Measurements from ENCODE around the gene NEDD8.
A peak's percentile ranks its signal among the peaks of the same experiment; 100 is the strongest.
"Not testable (repeated sequence)": the region's sequence is repeated elsewhere in the genome, so short reads cannot be mapped to it uniquely, and the experiment has no call there.

The NEDD8 gene

GRCh38 chr14:24222987-24223386 is 9.2 kb downstream of the NEDD8 start:
- not testable (repeated sequence) for DNase-seq (ENCODE audit: low read depth)

- no peak for DNase-seq (ENCODE audit: low read depth)
Observed at GRCh38 chr14:24219521-24219920, 12.6 kb downstream of the NEDD8 start.

GRCh38 chr14:24219080-24219479 is 13.1 kb downstream of the NEDD8 start:
- no peak for DNase-seq (ENCODE audit: low read depth)

GRCh38 chr14:24216876-24217275 is 15.3 kb downstream of the NEDD8 start:
- not testable (repeated sequence) for DNase-seq (ENCODE audit: low read depth)

- no peak for DNase-seq (ENCODE audit: low read depth)
Observed at GRCh38 chr14:24216345-24216699, 15.8 kb downstream of the NEDD8 start.

GRCh38 chr14:24215495-24216344 is 16.4 kb downstream of the NEDD8 start, which contains the start of gene MDP1:
MDP1 (minus strand) TSS chr14:24216066; CDS start chr14:24215955, 111 bp downstream.
- DNase-seq (ENCODE audit: low read depth): peak; percentile 76

- no peak for DNase-seq (ENCODE audit: low read depth)
Observed at GRCh38 chr14:24213866-24214662, 18.1 kb downstream of the NEDD8 start.

- DNase-seq (ENCODE audit: low read depth): peak; percentile 91
Observed at GRCh38 chr14:24212924-24213865, 19.0 kb downstream of the NEDD8 start, which contains the start of gene CHMP4A. CHMP4A (minus strand) TSS chr14:24213488; CDS start chr14:24213439, 49 bp downstream.

- DNase-seq (ENCODE audit: low read depth): no peak
Observed at GRCh38 chr14:24211311-24211710, 20.9 kb downstream of the NEDD8 start.

GRCh38 chr14:24207625-24208024 is 24.5 kb downstream of the NEDD8 start:
- no peak for DNase-seq (ENCODE audit: low read depth)

GRCh38 chr14:24207104-24207551 is 25.0 kb downstream of the NEDD8 start:
- no peak for DNase-seq (ENCODE audit: low read depth)

GRCh38 chr14:24206260-24207103 is 25.7 kb downstream of the NEDD8 start:
- DNase-seq (ENCODE audit: low read depth): no peak

- no peak for DNase-seq (ENCODE audit: low read depth)
Observed at GRCh38 chr14:24204163-24205146, 27.7 kb downstream of the NEDD8 start.

- not testable (repeated sequence) for DNase-seq (ENCODE audit: low read depth)
Observed at GRCh38 chr14:24203249-24203886, 28.8 kb downstream of the NEDD8 start.

GRCh38 chr14:24202538-24202937 is 29.6 kb downstream of the NEDD8 start:
- DNase-seq (ENCODE audit: low read depth): not testable (repeated sequence)

- no peak for DNase-seq (ENCODE audit: low read depth)
Observed at GRCh38 chr14:24198814-24199524, 33.2 kb downstream of the NEDD8 start.

- DNase-seq (ENCODE audit: low read depth): no peak
Observed at GRCh38 chr14:24197056-24197450, 35.1 kb downstream of the NEDD8 start.
